ENCODE measurements around the gene ONECUT3.

Gene ONECUT3

GRCh38 chr19:1719519-1719918 lies 33.8 kb upstream of the ONECUT3 start:
- Histone ChIP-seq H4K20me1 (ENCODE audit: insufficient read depth, low read length, poor library complexity, severe bottlenecking) (no peaks in the 10 kb centered on the region), H3K9ac (ENCODE audit: low read depth, low read length, poor library complexity, severe bottlenecking) (no peak overlapping the region), H3K9me3 (ENCODE audit: insufficient read depth, low read depth, low read length) (no peaks in the 10 kb centered on the region), H3K4me2 (ENCODE audit: low read depth, low read length, poor library complexity, severe bottlenecking) (no peak overlapping the region), H3F3A (ENCODE audit: low read depth) (no peaks in the 10 kb centered on the region), H3K4me3 (ENCODE audit: low read length, poor library complexity, severe bottlenecking) (no peak overlapping the region), H3K4me1 (ENCODE audit: insufficient read depth, low read length, poor library complexity, severe bottlenecking) (no peaks in the 10 kb centered on the region), H3K36me3 (ENCODE audit: insufficient read depth, low read length) (no peaks in the 10 kb centered on the region), H3K9me2 (replicated peaks; ENCODE audit: low read depth, low read length) (no peaks in the 10 kb centered on the region), H2AFZ (ENCODE audit: low read length) (no peak overlapping the region), H3K27me3 (ENCODE audit: insufficient read depth, low read length, poor library complexity, severe bottlenecking) (no peaks in the 10 kb centered on the region), H3K79me2 (ENCODE audit: insufficient read depth, low read length) (no peaks in the 10 kb centered on the region)
- TF ChIP-seq EZH2phosphoT487 (IDR thresholded peaks at IDR 0.05; ENCODE audit: borderline replicate concordance) (no peak), CTCF (conservative IDR thresholded peaks at IDR 0.05; ENCODE audit: low read length) (no peak)

- Histone ChIP-seq H3K4me2 (ENCODE audit: low read depth, low read length, poor library complexity, severe bottlenecking) (no peak overlapping the region), H3K4me1 (ENCODE audit: insufficient read depth, low read length, poor library complexity, severe bottlenecking) (no peaks in the 10 kb centered on the region), H3K9ac (ENCODE audit: low read depth, low read length, poor library complexity, severe bottlenecking) (no peak overlapping the region), H4K20me1 (ENCODE audit: insufficient read depth, low read length, poor library complexity, severe bottlenecking) (no peaks in the 10 kb centered on the region), H3K9me3 (ENCODE audit: insufficient read depth, low read depth, low read length) (no peaks in the 10 kb centered on the region), H3K9me2 (replicated peaks; ENCODE audit: low read depth, low read length) (no peaks in the 10 kb centered on the region), H3K4me3 (ENCODE audit: low read length, poor library complexity, severe bottlenecking) (no peak overlapping the region), H3K27me3 (ENCODE audit: insufficient read depth, low read length, poor library complexity, severe bottlenecking) (no peaks in the 10 kb centered on the region), H3F3A (ENCODE audit: low read depth) (no peaks in the 10 kb centered on the region), H3K36me3 (ENCODE audit: insufficient read depth, low read length) (no peaks in the 10 kb centered on the region), H3K79me2 (ENCODE audit: insufficient read depth, low read length) (no peaks in the 10 kb centered on the region), H2AFZ (ENCODE audit: low read length) (no peak overlapping the region)
- TF ChIP-seq EZH2phosphoT487 (IDR thresholded peaks at IDR 0.05; ENCODE audit: borderline replicate concordance) (no peak), CTCF (conservative IDR thresholded peaks at IDR 0.05; ENCODE audit: low read length) (no peak)
These were observed 33.1 kb upstream of the ONECUT3 start for GRCh38 chr19:1720237-1720636.

- Histone ChIP-seq H4K20me1 (ENCODE audit: insufficient read depth, low read length, poor library complexity, severe bottlenecking) (no peaks in the 10 kb centered on the region), H3F3A (ENCODE audit: low read depth) (no peaks in the 10 kb centered on the region), H3K79me2 (ENCODE audit: insufficient read depth, low read length) (no peaks in the 10 kb centered on the region), H3K4me2 (ENCODE audit: low read depth, low read length, poor library complexity, severe bottlenecking) (no peak overlapping the region), H3K9me3 (ENCODE audit: insufficient read depth, low read depth, low read length) (no peaks in the 10 kb centered on the region), H3K9me2 (replicated peaks; ENCODE audit: low read depth, low read length) (no peaks in the 10 kb centered on the region), H3K4me1 (ENCODE audit: insufficient read depth, low read length, poor library complexity, severe bottlenecking) (no peaks in the 10 kb centered on the region), H2AFZ (ENCODE audit: low read length) (no peak overlapping the region), H3K4me3 (ENCODE audit: low read length, poor library complexity, severe bottlenecking) (no peak overlapping the region), H3K9ac (ENCODE audit: low read depth, low read length, poor library complexity, severe bottlenecking) (no peak overlapping the region), H3K36me3 (ENCODE audit: insufficient read depth, low read length) (no peaks in the 10 kb centered on the region), H3K27me3 (ENCODE audit: insufficient read depth, low read length, poor library complexity, severe bottlenecking) (no peaks in the 10 kb centered on the region)
- TF ChIP-seq EZH2phosphoT487 (IDR thresholded peaks at IDR 0.05; ENCODE audit: borderline replicate concordance) (no peak), CTCF (conservative IDR thresholded peaks at IDR 0.05; ENCODE audit: low read length) (no peak)
These were observed 27.9 kb upstream of the ONECUT3 start for GRCh38 chr19:1725100-1726064.

Measured in Loucy (cell line).